ENCODE data around the gene TNN.

TNN gene

GRCh38 chr1:175158170-175158591, 90.5 kb downstream of the TNN start:
- TF ChIP-seq GATA3 (IDR thresholded peaks at IDR 0.05; ENCODE audit: low read depth, low read length) (no peak), GATA2 (IDR thresholded peaks at IDR 0.05; ENCODE audit: low read depth, low read length) (no peak)

- no peak for TF ChIP-seq GATA3 (IDR thresholded peaks at IDR 0.05; ENCODE audit: low read depth, low read length)
- no peak for TF ChIP-seq GATA2 (IDR thresholded peaks at IDR 0.05; ENCODE audit: low read depth, low read length)
Measured at GRCh38 chr1:175162955-175163354, 95.3 kb downstream of the TNN start.

- no peak for TF ChIP-seq GATA2 (IDR thresholded peaks at IDR 0.05; ENCODE audit: low read depth, low read length)
Measured at GRCh38 chr1:175163702-175164101, 96.1 kb downstream of the TNN start.

- no peak for TF ChIP-seq GATA3 (IDR thresholded peaks at IDR 0.05; ENCODE audit: low read depth, low read length)
- TF ChIP-seq GATA2 (IDR thresholded peaks at IDR 0.05; ENCODE audit: low read depth, low read length), result no peak
Measured at GRCh38 chr1:175164751-175165150, 97.1 kb downstream of the TNN start.

- TF ChIP-seq GATA3 (IDR thresholded peaks at IDR 0.05; ENCODE audit: low read depth, low read length) (no peak), GATA2 (IDR thresholded peaks at IDR 0.05; ENCODE audit: low read depth, low read length) (no peak)
Measured at GRCh38 chr1:175166746-175167145, 99.1 kb downstream of the TNN start.

GRCh38 chr1:175167861-175168260, 100.2 kb downstream of the TNN start:
- no peak for TF ChIP-seq GATA2 (IDR thresholded peaks at IDR 0.05; ENCODE audit: low read depth, low read length)
- no peak for TF ChIP-seq GATA3 (IDR thresholded peaks at IDR 0.05; ENCODE audit: low read depth, low read length)

GRCh38 chr1:175168782-175169181, 101.1 kb downstream of the TNN start:
- TF ChIP-seq GATA3 (IDR thresholded peaks at IDR 0.05; ENCODE audit: low read depth, low read length) (no peak), GATA2 (IDR thresholded peaks at IDR 0.05; ENCODE audit: low read depth, low read length) (no peak)

GRCh38 chr1:175169286-175170018, 101.8 kb downstream of the TNN start:
- TF ChIP-seq GATA3 (IDR thresholded peaks at IDR 0.05; ENCODE audit: low read depth, low read length) (no peak), GATA2 (IDR thresholded peaks at IDR 0.05; ENCODE audit: low read depth, low read length) (no peak)

GRCh38 chr1:175171036-175171913, 103.6 kb downstream of the TNN start:
- TF ChIP-seq GATA2 (IDR thresholded peaks at IDR 0.05; ENCODE audit: low read depth, low read length) (no peak), GATA3 (IDR thresholded peaks at IDR 0.05; ENCODE audit: low read depth, low read length) (no peak)

- TF ChIP-seq GATA2 (IDR thresholded peaks at IDR 0.05; ENCODE audit: low read depth, low read length) (no peak), GATA3 (IDR thresholded peaks at IDR 0.05; ENCODE audit: low read depth, low read length) (no peak)
Measured at GRCh38 chr1:175172503-175172902, 104.9 kb downstream of the TNN start.

GRCh38 chr1:175173531-175173930, 105.9 kb downstream of the TNN start:
- no peak for TF ChIP-seq GATA2 (IDR thresholded peaks at IDR 0.05; ENCODE audit: low read depth, low read length)
- TF ChIP-seq GATA3 (IDR thresholded peaks at IDR 0.05; ENCODE audit: low read depth, low read length), result no peak

GRCh38 chr1:175174309-175175102, 106.9 kb downstream of the TNN start:
- TF ChIP-seq GATA2 (IDR thresholded peaks at IDR 0.05; ENCODE audit: low read depth, low read length) (peak; percentile 51; the same call in 1 of the 2 replicates), GATA3 (IDR thresholded peaks at IDR 0.05; ENCODE audit: low read depth, low read length) (no peak)

GRCh38 chr1:175176246-175176645, 108.6 kb downstream of the TNN start:
- no peak for TF ChIP-seq GATA3 (IDR thresholded peaks at IDR 0.05; ENCODE audit: low read depth, low read length)
- no peak for TF ChIP-seq GATA2 (IDR thresholded peaks at IDR 0.05; ENCODE audit: low read depth, low read length)

- TF ChIP-seq GATA3 (IDR thresholded peaks at IDR 0.05; ENCODE audit: low read depth, low read length) (no peak), GATA2 (IDR thresholded peaks at IDR 0.05; ENCODE audit: low read depth, low read length) (no peak)
Measured at GRCh38 chr1:175178056-175178455, 110.4 kb downstream of the TNN start.
